ENCODE results near the gene ERC2. TPM values are rescaled to one million over a fixed set of nuclear protein-coding genes. Genes with fewer than 3 reads are reported as not detected.
"Not testable (repeated sequence)": the region's sequence is repeated elsewhere in the genome, so short reads cannot be mapped to it uniquely, and the experiment has no call there.

ERC2 gene
- total RNA-seq, 2 experiments from 2014 or later: not detected

- H3K4me1 Mint-ChIP-seq: no peaks in the 10 kb centered on the region
- no peak for ATAC-seq (ENCODE audit: low read depth)
- no peaks in the 10 kb centered on the region for H3K9me3 Mint-ChIP-seq
- no peak overlapping the region for H3K27ac Mint-ChIP-seq
- H3K27me3 Mint-ChIP-seq: peaks cover 2% of the 10 kb centered on the region
- DNase-seq: no peak
- no peak overlapping the region for H3K4me3 Mint-ChIP-seq
- no peaks in the 10 kb centered on the region for H3K36me3 Mint-ChIP-seq
- POLR2A ChIA-PET: no interaction called here
Measured at GRCh38 chr3:55507808-55508207, 960.5 kb downstream of the ERC2 start.

GRCh38 chr3:55505776-55506175, 962.5 kb downstream of the ERC2 start:
- Mint-ChIP-seq H3K27me3 (no peaks in the 10 kb centered on the region), H3K4me1 (no peaks in the 10 kb centered on the region), H3K9me3 (no peaks in the 10 kb centered on the region), H3K27ac (no peak overlapping the region), H3K36me3 (no peaks in the 10 kb centered on the region), H3K4me3 (no peak overlapping the region)
- DNase-seq: no peak
- POLR2A ChIA-PET: no interaction called here
- no peak for ATAC-seq (ENCODE audit: low read depth)

- H3K27me3 Mint-ChIP-seq; H3K4me1 Mint-ChIP-seq; H3K4me3 Mint-ChIP-seq; H3K27ac Mint-ChIP-seq; H3K36me3 Mint-ChIP-seq; H3K9me3 Mint-ChIP-seq; ATAC-seq (ENCODE audit: low read depth); DNase-seq; POLR2A ChIA-PET: not testable (repeated sequence)
Measured at GRCh38 chr3:55505102-55505501, 963.2 kb downstream of the ERC2 start.

GRCh38 chr3:55501905-55502304, 966.4 kb downstream of the ERC2 start:
- H3K4me1 Mint-ChIP-seq: no peaks in the 10 kb centered on the region
- DNase-seq: no peak
- H3K4me3 Mint-ChIP-seq: no peak overlapping the region
- ATAC-seq (ENCODE audit: low read depth): no peak
- no peak overlapping the region for H3K27ac Mint-ChIP-seq
- POLR2A ChIA-PET: no interaction called here
- H3K9me3 Mint-ChIP-seq: no peaks in the 10 kb centered on the region
- no peaks in the 10 kb centered on the region for H3K27me3 Mint-ChIP-seq
- H3K36me3 Mint-ChIP-seq: no peaks in the 10 kb centered on the region

GRCh38 chr3:55500555-55501330, 967.5 kb downstream of the ERC2 start:
- Mint-ChIP-seq H3K4me1 (no peaks in the 10 kb centered on the region), H3K27me3 (no peaks in the 10 kb centered on the region), H3K4me3 (no peak overlapping the region), H3K9me3 (no peaks in the 10 kb centered on the region), H3K36me3 (no peaks in the 10 kb centered on the region), H3K27ac (no peak overlapping the region)
- DNase-seq (no peak), ATAC-seq (ENCODE audit: low read depth) (no peak)
- POLR2A ChIA-PET: no interaction called here

- no peaks in the 10 kb centered on the region for H3K36me3 Mint-ChIP-seq
- no peak for ATAC-seq (ENCODE audit: low read depth)
- no peaks in the 10 kb centered on the region for H3K9me3 Mint-ChIP-seq
- no peak overlapping the region for H3K27ac Mint-ChIP-seq
- no peak for DNase-seq
- H3K4me3 Mint-ChIP-seq: no peak overlapping the region
- no peaks in the 10 kb centered on the region for H3K27me3 Mint-ChIP-seq
- H3K4me1 Mint-ChIP-seq: no peaks in the 10 kb centered on the region
- POLR2A ChIA-PET: no interaction called here
Measured at GRCh38 chr3:55498520-55498919, 969.7 kb downstream of the ERC2 start.

GRCh38 chr3:55497250-55497649, 971.0 kb downstream of the ERC2 start:
- H3K9me3 Mint-ChIP-seq: no peaks in the 10 kb centered on the region
- H3K27ac Mint-ChIP-seq: no peak overlapping the region
- no peak for ATAC-seq (ENCODE audit: low read depth)
- peaks cover 5% of the 10 kb centered on the region for H3K27me3 Mint-ChIP-seq
- no peak for DNase-seq
- H3K4me1 Mint-ChIP-seq: no peaks in the 10 kb centered on the region
- no peak overlapping the region for H3K4me3 Mint-ChIP-seq
- no peaks in the 10 kb centered on the region for H3K36me3 Mint-ChIP-seq
- POLR2A ChIA-PET: no interaction called here

GRCh38 chr3:55494976-55495375, 973.3 kb downstream of the ERC2 start:
- no peak for ATAC-seq (ENCODE audit: low read depth)
- Mint-ChIP-seq H3K27me3 (peaks cover 14% of the 10 kb centered on the region), H3K36me3 (no peaks in the 10 kb centered on the region), H3K4me3 (no peak overlapping the region), H3K9me3 (no peaks in the 10 kb centered on the region), H3K27ac (no peak overlapping the region), H3K4me1 (no peaks in the 10 kb centered on the region)
- DNase-seq: no peak
- POLR2A ChIA-PET: no interaction called here

GRCh38 chr3:55492976-55493375, 975.3 kb downstream of the ERC2 start:
- H3K27ac Mint-ChIP-seq: no peak overlapping the region
- no peaks in the 10 kb centered on the region for H3K9me3 Mint-ChIP-seq
- H3K4me3 Mint-ChIP-seq: no peak overlapping the region
- no peak for DNase-seq
- no peaks in the 10 kb centered on the region for H3K36me3 Mint-ChIP-seq
- peaks cover 9% of the 10 kb centered on the region for H3K4me1 Mint-ChIP-seq
- peaks cover 32% of the 10 kb centered on the region for H3K27me3 Mint-ChIP-seq
- POLR2A ChIA-PET: no interaction called here
- ATAC-seq (ENCODE audit: low read depth): no peak

- Mint-ChIP-seq H3K27ac (no peak overlapping the region), H3K36me3 (peaks cover 2% of the 10 kb centered on the region), H3K4me1 (peaks cover 18% of the 10 kb centered on the region), H3K4me3 (no peak overlapping the region), H3K9me3 (no peaks in the 10 kb centered on the region), H3K27me3 (peaks cover 46% of the 10 kb centered on the region)
- POLR2A ChIA-PET: no interaction called here
- DNase-seq: no peak
- ATAC-seq (ENCODE audit: low read depth): no peak
Measured at GRCh38 chr3:55491296-55491816, 976.9 kb downstream of the ERC2 start.

GRCh38 chr3:55490276-55490913, 977.9 kb downstream of the ERC2 start:
- Mint-ChIP-seq H3K27ac (no peak overlapping the region), H3K9me3 (no peaks in the 10 kb centered on the region), H3K36me3 (peaks cover 2% of the 10 kb centered on the region), H3K4me3 (no peak overlapping the region), H3K27me3 (peaks cover 55% of the 10 kb centered on the region), H3K4me1 (peaks cover 18% of the 10 kb centered on the region)
- POLR2A ChIA-PET: no interaction called here
- DNase-seq (no peak), ATAC-seq (ENCODE audit: low read depth) (no peak)

- Mint-ChIP-seq H3K27ac (no peak overlapping the region), H3K4me3 (peak overlapping the region; percentile 30), H3K36me3 (peaks cover 2% of the 10 kb centered on the region), H3K9me3 (no peaks in the 10 kb centered on the region), H3K27me3 (peaks cover 62% of the 10 kb centered on the region), H3K4me1 (peaks cover 18% of the 10 kb centered on the region)
- ATAC-seq (ENCODE audit: low read depth): no peak
- POLR2A ChIA-PET: no interaction called here
- no peak for DNase-seq
Measured at GRCh38 chr3:55489798-55490132, 978.5 kb downstream of the ERC2 start.

GRCh38 chr3:55488398-55489055, 979.7 kb downstream of the ERC2 start:
- Mint-ChIP-seq H3K4me3 (peak overlapping the region; percentile 66), H3K36me3 (peaks cover 2% of the 10 kb centered on the region), H3K27ac (peak overlapping the region; percentile 34), H3K4me1 (peaks cover 18% of the 10 kb centered on the region), H3K27me3 (peaks cover 74% of the 10 kb centered on the region), H3K9me3 (no peaks in the 10 kb centered on the region)
- POLR2A ChIA-PET: no interaction called here
- DNase-seq: peak; percentile 43
- ATAC-seq (ENCODE audit: low read depth): no peak

Measured in activated naive CD8-positive, alpha-beta T cell treated with anti-CD3 and anti-CD28 coated beads, Interleukin-2, amount 10 ng/mL, durations not matched to agents 7 days and 5 days (primary cell).